PC-3 (cell line): Measurements from ENCODE around the gene ZNF3.

Experiments
- CTCF ChIP-seq: fragments of 300-600 bp; sonication (generic); conservative IDR thresholded peaks from 2 replicates; pipeline ENCODE4 v1.5.1; 2017; ENCODE audit warnings: antibody characterized with exemption, low read depth, mild to moderate bottlenecking, low read length
- EZH2 ChIP-seq: fragments of 300-600 bp; sonication (generic); IDR thresholded peaks from one replicate; pipeline ENCODE4 v1.6.1; 2017; ENCODE audit warnings: antibody characterized with exemption, mild to moderate bottlenecking, low read length; ENCODE audit not compliant: unreplicated experiment
- EZH2phosphoT487 ChIP-seq: fragments of 300-600 bp; sonication (generic); IDR thresholded peaks from 2 replicates; pipeline ENCODE4 v1.6.1; 2018; ENCODE audit warnings: mild to moderate bottlenecking, antibody characterized with exemption, low read length, borderline replicate concordance

- TF ChIP-seq CTCF (no peak), EZH2phosphoT487 (no peak), EZH2 (no peak)
Measured at GRCh38 chr7:100074841-100075240, 6.7 kb downstream of the ZNF3 start.
